GM18505 (cell line): ENCODE data around the gene STRBP.
"Not testable (repeated sequence)": the region's sequence is repeated elsewhere in the genome, so short reads cannot be mapped to it uniquely, and the experiment has no call there.

Experiments used
- ATAC-seq: cut with Tn5 transposase; IDR thresholded peaks from one replicate; pipeline ENCODE4 v1.9.1; 2021; ENCODE audit not compliant: unreplicated experiment
- POLR2A ChIP-seq: IDR thresholded peaks from 4 replicates; pipeline ENCODE4 v1.6.1; 2011; ENCODE audit warnings: borderline replicate concordance; ENCODE audit not compliant: insufficient read depth, insufficient read length; ENCODE audit errors: extremely low read depth

The STRBP gene

GRCh38 chr9:123187131-123187530, 81.3 kb downstream of the STRBP start:
- no peak for TF ChIP-seq POLR2A
- ATAC-seq: no peak

GRCh38 chr9:123186029-123186428, 82.4 kb downstream of the STRBP start:
- not testable (repeated sequence) for ATAC-seq

- TF ChIP-seq POLR2A: no peak
- ATAC-seq: no peak
These were observed 91.4 kb downstream of the STRBP start for GRCh38 chr9:123176949-123177348.

- no peak for TF ChIP-seq POLR2A
- no peak for ATAC-seq
These were observed 92.3 kb downstream of the STRBP start for GRCh38 chr9:123175854-123176629.

- peak; percentile 14 for TF ChIP-seq POLR2A
- ATAC-seq: peak; percentile 87
These were observed 93.4 kb downstream of the STRBP start for GRCh38 chr9:123174887-123175518.

- no peak for TF ChIP-seq POLR2A
These were observed 94.3 kb downstream of the STRBP start for GRCh38 chr9:123174079-123174478.

GRCh38 chr9:123169926-123170325, 98.5 kb downstream of the STRBP start:
- no peak for TF ChIP-seq POLR2A
- ATAC-seq: no peak

More at GRCh38 chr9:123174079-123174478, 94.3 kb downstream of the STRBP start:
- no peak for ATAC-seq

GRCh38 chr9:123168586-123168985, 99.8 kb downstream of the STRBP start:
- no peak for TF ChIP-seq POLR2A
- ATAC-seq: no peak

GRCh38 chr9:123167474-123167873, 100.9 kb downstream of the STRBP start:
- no peak for ATAC-seq
- TF ChIP-seq POLR2A: no peak

- TF ChIP-seq POLR2A: no peak
- ATAC-seq: no peak
These were observed 102.6 kb downstream of the STRBP start for GRCh38 chr9:123165813-123166212.

GRCh38 chr9:123164285-123164684, 104.1 kb downstream of the STRBP start:
- no peak for TF ChIP-seq POLR2A
- no peak for ATAC-seq

GRCh38 chr9:123162791-123163345, 105.5 kb downstream of the STRBP start:
- TF ChIP-seq POLR2A: no peak
- no peak for ATAC-seq

- TF ChIP-seq POLR2A: no peak
- no peak for ATAC-seq
These were observed 106.0 kb downstream of the STRBP start for GRCh38 chr9:123162360-123162759.

- no peak for TF ChIP-seq POLR2A
- ATAC-seq: no peak
These were observed 111.2 kb downstream of the STRBP start for GRCh38 chr9:123157221-123157620.
